ENCODE results near the gene SFSWAP. TPM values are rescaled to one million over a fixed set of nuclear protein-coding genes. Genes with fewer than 3 reads are reported as not detected.

SFSWAP gene
- total RNA-seq, 1 experiment from 2014 or later = 50.4 TPM

DNA sequence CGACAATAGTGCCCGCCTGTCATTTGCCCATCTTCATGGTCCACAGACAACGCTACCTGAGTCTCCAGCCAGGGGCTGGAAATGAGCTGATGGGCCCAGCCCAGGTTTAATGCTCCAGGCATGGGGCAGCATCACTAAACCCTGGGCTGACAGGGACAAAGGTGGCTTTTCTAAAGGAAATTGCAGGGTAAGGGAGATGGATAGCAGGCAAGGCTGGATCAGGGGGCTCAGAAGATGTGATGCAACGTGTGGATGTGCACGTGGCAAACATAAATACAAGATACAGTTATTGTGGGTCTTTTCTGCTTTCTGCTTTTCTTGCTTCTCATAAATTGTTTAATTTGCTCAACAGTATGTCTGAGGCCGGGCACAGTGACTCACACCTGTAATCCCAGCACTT lies 113.6 kb downstream of the SFSWAP start:
- Histone ChIP-seq H3K27ac (ENCODE audit: low read depth, low read length) (no peak overlapping the region), H3K9ac (ENCODE audit: low read length) (no peak overlapping the region), H3K9me3 (ENCODE audit: control insufficient read depth in 1 of 2, insufficient read depth in 1 of 2, low read depth in 1 of 2, low read length in 2 of 2) (no peaks in the 10 kb centered on the region), H3K36me3 (ENCODE audit: control insufficient read depth in 1 of 2, insufficient read depth in 2 of 2, low read length in 2 of 2) (no peaks in the 10 kb centered on the region), H3K4me2 (ENCODE audit: low read length) (no peak overlapping the region), H3K4me1 (ENCODE audit: control insufficient read depth in 1 of 2, insufficient read depth in 2 of 2, low read length in 2 of 2) (peaks cover 0 to 4% of the 10 kb centered on the region in 2 experiments; a peak in 3 of 4 replicates), H4K20me1 (ENCODE audit: insufficient read depth) (no peaks in the 10 kb centered on the region), H3K27me3 (ENCODE audit: insufficient read depth, low read length) (no peaks in the 10 kb centered on the region), H3K79me2 (ENCODE audit: insufficient read depth, low read length) (peaks cover 5% of the 10 kb centered on the region; the same call in 1 of the 2 replicates), H2AFZ (ENCODE audit: low read depth, low read length, poor library complexity, severe bottlenecking) (no peak overlapping the region), H3K4me3 (replicated peaks in 1 of 2; ENCODE audit: low read depth in 1 of 2, low read length in 2 of 2) (no peak overlapping the region), H3K9me2 (ENCODE audit: insufficient read depth) (no peaks in the 10 kb centered on the region)
- TF ChIP-seq, protein P1, sequence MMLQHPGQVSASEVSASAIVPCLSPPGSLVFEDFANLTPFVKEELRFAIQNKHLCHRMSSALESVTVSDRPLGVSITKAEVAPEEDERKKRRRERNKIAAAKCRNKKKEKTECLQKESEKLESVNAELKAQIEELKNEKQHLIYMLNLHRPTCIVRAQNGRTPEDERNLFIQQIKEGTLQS (IDR thresholded peaks at IDR 0.05) = no peak
- TF ChIP-seq, protein P2, sequence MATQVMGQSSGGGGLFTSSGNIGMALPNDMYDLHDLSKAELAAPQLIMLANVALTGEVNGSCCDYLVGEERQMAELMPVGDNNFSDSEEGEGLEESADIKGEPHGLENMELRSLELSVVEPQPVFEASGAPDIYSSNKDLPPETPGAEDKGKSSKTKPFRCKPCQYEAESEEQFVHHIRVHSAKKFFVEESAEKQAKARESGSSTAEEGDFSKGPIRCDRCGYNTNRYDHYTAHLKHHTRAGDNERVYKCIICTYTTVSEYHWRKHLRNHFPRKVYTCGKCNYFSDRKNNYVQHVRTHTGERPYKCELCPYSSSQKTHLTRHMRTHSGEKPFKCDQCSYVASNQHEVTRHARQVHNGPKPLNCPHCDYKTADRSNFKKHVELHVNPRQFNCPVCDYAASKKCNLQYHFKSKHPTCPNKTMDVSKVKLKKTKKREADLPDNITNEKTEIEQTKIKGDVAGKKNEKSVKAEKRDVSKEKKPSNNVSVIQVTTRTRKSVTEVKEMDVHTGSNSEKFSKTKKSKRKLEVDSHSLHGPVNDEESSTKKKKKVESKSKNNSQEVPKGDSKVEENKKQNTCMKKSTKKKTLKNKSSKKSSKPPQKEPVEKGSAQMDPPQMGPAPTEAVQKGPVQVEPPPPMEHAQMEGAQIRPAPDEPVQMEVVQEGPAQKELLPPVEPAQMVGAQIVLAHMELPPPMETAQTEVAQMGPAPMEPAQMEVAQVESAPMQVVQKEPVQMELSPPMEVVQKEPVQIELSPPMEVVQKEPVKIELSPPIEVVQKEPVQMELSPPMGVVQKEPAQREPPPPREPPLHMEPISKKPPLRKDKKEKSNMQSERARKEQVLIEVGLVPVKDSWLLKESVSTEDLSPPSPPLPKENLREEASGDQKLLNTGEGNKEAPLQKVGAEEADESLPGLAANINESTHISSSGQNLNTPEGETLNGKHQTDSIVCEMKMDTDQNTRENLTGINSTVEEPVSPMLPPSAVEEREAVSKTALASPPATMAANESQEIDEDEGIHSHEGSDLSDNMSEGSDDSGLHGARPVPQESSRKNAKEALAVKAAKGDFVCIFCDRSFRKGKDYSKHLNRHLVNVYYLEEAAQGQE (IDR thresholded peaks at IDR 0.05; ENCODE audit: low read depth) = no peak
- TF ChIP-seq FOSL1 (IDR thresholded peaks at IDR 0.05; ENCODE audit: low read depth) (no peak), ELF1 (IDR thresholded peaks at IDR 0.05; ENCODE audit: borderline replicate concordance, low read depth) (no peak), POLR2A (IDR thresholded peaks at IDR 0.05; ENCODE audit: borderline replicate concordance, extremely low read depth, insufficient read depth, insufficient read length) (no peak)
- ATAC-seq (no peak), DNase-seq (ENCODE audit: low read depth, low spot score) (no peak)
- intact Hi-C loops (cut with micrococcal nuclease) = no loop called here
- no TSS peak for BruUV-seq (replicated peaks)
- RAD21 ChIA-PET (ENCODE audit: low non-redundant PET in 1 of 2, low total read pairs in 2 of 2, uncharacterized antibody in 2 of 2, unreplicated experiment in 2 of 2) = no interaction called here
- CTCF ChIA-PET = no interaction called here
- POLR2A ChIA-PET = no interaction called here
